GM12801 (cell line): Measurements from ENCODE around the gene TNFRSF12A.

Source experiments
- TF ChIP-seq, protein P1 (sequence below): IDR thresholded peaks from one replicate; pipeline ENCODE4 v1.5.1; 2011; ENCODE audit warnings: control low read depth; ENCODE audit not compliant: insufficient read length; ENCODE audit errors: extremely low read depth

The TNFRSF12A gene

DNA sequence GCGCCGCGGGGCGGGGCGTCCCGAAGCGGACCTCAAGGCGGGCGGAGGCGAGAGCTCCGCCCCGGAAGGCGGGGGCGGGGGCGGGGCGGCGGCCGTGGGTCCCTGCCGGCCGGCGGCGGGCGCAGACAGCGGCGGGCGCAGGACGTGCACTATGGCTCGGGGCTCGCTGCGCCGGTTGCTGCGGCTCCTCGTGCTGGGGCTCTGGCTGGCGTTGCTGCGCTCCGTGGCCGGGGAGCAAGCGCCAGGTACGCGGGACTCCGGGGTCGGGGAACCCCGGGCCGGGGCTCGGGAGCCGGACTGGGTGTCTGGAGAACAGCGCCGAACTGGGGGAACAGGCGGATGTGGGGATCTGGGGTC lies at the start of gene TNFRSF12A:
Gene TNFRSF12A (plus strand): TSS at position 122 of the 357 bp plus-strand sequence. CDS start 30 bp downstream, at position 152.
- TF ChIP-seq, protein P1, sequence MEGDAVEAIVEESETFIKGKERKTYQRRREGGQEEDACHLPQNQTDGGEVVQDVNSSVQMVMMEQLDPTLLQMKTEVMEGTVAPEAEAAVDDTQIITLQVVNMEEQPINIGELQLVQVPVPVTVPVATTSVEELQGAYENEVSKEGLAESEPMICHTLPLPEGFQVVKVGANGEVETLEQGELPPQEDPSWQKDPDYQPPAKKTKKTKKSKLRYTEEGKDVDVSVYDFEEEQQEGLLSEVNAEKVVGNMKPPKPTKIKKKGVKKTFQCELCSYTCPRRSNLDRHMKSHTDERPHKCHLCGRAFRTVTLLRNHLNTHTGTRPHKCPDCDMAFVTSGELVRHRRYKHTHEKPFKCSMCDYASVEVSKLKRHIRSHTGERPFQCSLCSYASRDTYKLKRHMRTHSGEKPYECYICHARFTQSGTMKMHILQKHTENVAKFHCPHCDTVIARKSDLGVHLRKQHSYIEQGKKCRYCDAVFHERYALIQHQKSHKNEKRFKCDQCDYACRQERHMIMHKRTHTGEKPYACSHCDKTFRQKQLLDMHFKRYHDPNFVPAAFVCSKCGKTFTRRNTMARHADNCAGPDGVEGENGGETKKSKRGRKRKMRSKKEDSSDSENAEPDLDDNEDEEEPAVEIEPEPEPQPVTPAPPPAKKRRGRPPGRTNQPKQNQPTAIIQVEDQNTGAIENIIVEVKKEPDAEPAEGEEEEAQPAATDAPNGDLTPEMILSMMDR, result no peak

GRCh38 chr16:2970563-2970962 lies 49.6 kb upstream of the TNFRSF12A start:
- TF ChIP-seq, protein P1, result no peak

DNA sequence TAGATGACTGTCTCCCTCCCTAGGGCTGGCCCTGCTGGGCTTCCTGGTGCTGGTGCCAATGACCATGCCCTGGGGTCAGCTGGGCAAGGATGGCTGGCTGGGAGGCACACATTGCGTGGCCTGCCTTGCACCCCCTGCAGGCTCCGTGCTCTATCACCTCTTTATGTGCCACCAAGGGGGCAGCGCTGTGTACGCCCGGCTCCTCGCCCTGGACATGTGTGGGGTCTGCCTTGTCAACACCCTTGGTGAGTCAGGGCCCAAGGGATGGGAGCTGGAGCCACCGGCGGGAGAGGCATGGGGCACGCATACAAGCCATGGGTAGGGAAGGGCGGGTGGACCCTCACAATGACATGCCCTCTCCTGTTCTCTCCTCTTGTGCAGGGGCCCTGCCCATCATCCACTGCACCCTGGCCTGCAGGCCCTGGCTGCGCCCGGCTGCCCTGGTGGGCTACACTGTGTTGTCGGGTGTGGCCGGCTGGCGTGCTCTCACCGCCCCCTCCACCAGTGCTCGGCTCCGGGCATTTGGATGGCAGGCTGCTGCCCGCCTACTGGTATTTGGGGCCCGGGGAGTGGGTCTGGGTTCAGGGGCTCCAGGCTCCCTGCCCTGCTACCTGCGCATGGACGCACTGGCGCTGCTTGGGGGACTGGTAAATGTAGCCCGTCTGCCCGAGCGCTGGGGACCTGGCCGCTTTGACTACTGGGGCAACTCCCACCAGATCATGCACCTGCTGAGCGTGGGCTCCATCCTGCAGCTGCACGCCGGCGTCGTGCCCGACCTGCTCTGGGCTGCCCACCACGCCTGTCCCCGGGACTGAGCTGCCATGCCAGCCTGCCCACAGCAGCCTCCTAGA lies 48.8 kb upstream of the TNFRSF12A start:
- TF ChIP-seq, protein P1, result no peak

- TF ChIP-seq, protein P1, result no peak
These were observed 48.0 kb upstream of the TNFRSF12A start for GRCh38 chr16:2971985-2972784.

DNA sequence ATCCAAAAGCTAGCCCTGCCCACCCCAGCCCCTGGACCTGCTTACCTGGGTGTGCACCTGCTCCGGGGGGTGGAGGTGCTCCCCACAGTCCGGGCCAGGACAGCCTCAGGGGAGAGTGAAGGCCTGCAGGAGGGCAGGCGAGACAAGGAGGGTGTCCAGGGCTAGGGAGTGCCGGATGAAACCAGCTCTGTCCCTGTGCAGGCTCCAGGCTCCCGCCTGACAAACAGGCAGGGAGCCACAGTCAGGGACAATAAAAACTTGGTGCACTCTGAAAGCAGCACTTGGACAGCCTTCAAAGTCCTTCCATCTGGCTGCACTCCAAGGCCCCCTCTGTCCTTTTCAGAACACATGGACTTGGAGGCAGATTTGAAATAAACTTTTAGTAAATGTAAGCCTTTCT lies 47.1 kb upstream of the TNFRSF12A start:
- TF ChIP-seq, protein P1, result no peak

GRCh38 chr16:2973605-2974318 lies 46.4 kb upstream of the TNFRSF12A start:
- TF ChIP-seq, protein P1, result no peak
